HepG2 (cell line): ENCODE data around the gene GNA14. TPM values are rescaled to one million over a fixed set of nuclear protein-coding genes. Genes with fewer than 3 reads are reported as not detected.
"Not testable (repeated sequence)": the region's sequence is repeated elsewhere in the genome, so short reads cannot be mapped to it uniquely, and the experiment has no call there.

Experiments
- ATAC-seq: fragments of 200-7000 bp; cut with Tn5 transposase; 3 replicates; pipeline ENCODE4 v1.9.1; 2020; ENCODE audit warnings: mild to moderate bottlenecking, moderate library complexity
- BruUV-seq: library from RNA; stranded (reverse); fragments of 400-500 nt; replicated peaks from 2 replicates; lab custom pipeline; 2021; lab: Mats Ljungman, UMichigan
- CTCF ChIA-PET: fragments of 300-600 bp; formaldehyde crosslinking; extraction: SDS; loops from one replicate; lab custom pipeline; 2021; ENCODE audit warnings: low total read pairs, inconsistent platforms, low intra/inter-chr PET ratio; lab: Yijun Ruan, JAX
- POLR2A ChIA-PET: fragments of 350-600 bp; sonication (Branson Sonifier 250); formaldehyde crosslinking; loops from one replicate; lab custom pipeline; 2020; ENCODE audit warnings: antibody characterized with exemption, inconsistent platforms; lab: Yijun Ruan, JAX
- DNase-seq: peaks from one replicate; pipeline ENCODE4 v3.0.0-alpha.2; 2015; ENCODE audit warnings: low spot score
- FAIRE-seq: peaks from 3 replicates; lab custom pipeline; 2011; peaks lifted over from hg19 to GRCh38; lab: Jason Lieb, UNC
- H2AFZ ChIP-seq: one replicate; pipeline ENCODE4 v1.6.1; 2011; ENCODE audit warnings: low read length, inconsistent platforms
- H3K27ac ChIP-seq: fragments of 300-600 bp; 3 replicates; pipeline ENCODE4 v1.8.0; 2011; ENCODE audit warnings: mixed run types, mild to moderate bottlenecking, mixed read lengths, low read length, inconsistent platforms; ENCODE audit not compliant: insufficient read depth; ENCODE audit errors: extremely low read length
- H3K27me3 ChIP-seq, 2 experiments: fragments of 200-600 bp in 1 of 2; 2 replicates in 1 of 2; 3 replicates in 1 of 2; pipeline versions ENCODE4 v1.6.0 to v1.8.0; 2011; ENCODE audit warnings: low read length in 2 of 2, mild to moderate bottlenecking in 2 of 2, moderate library complexity in 2 of 2, inconsistent platforms in 1 of 2; ENCODE audit not compliant: insufficient read depth in 2 of 2, control insufficient read depth in 1 of 2
- H3K36me3 ChIP-seq, 2 experiments: fragments of 200-600 bp in 1 of 2; replicated peaks in 1 of 2; 2 replicates in 1 of 2; 3 replicates in 1 of 2; pipeline versions ENCODE4 v1.5.1 to v1.8.0; 2011; ENCODE audit warnings: low read length in 2 of 2, inconsistent platforms in 1 of 2; ENCODE audit not compliant: insufficient read depth in 2 of 2, control insufficient read depth in 1 of 2
- H3K4me1 ChIP-seq: 2 replicates; pipeline ENCODE4 v1.5.1; 2012; ENCODE audit warnings: low read length, inconsistent platforms; ENCODE audit not compliant: insufficient read depth
- H3K4me2 ChIP-seq: 2 replicates; pipeline ENCODE4 v1.6.0; 2011; ENCODE audit warnings: low read depth, low read length, inconsistent platforms
- H3K4me3 ChIP-seq, 3 experiments: fragments of 200-600 bp in 1 of 3; sonication (generic), shearing (Covaris generic) in 1 of 3; replicated peaks in 1 of 3; 2 replicates each; pipeline ENCODE4 v1.5.1; 2011 to 2016; ENCODE audit warnings: low read length in 3 of 3, inconsistent platforms in 2 of 3, low read depth in 2 of 3, mild to moderate bottlenecking in 2 of 3, control low read depth in 1 of 3, mixed read lengths in 1 of 3; ENCODE audit not compliant: insufficient read depth in 1 of 3
- H3K79me2 ChIP-seq: one replicate; pipeline ENCODE4 v1.6.1; 2011; ENCODE audit warnings: low read length, inconsistent platforms; ENCODE audit not compliant: insufficient read depth
- H3K9ac ChIP-seq: 2 replicates; pipeline ENCODE4 v1.6.0; 2011; ENCODE audit warnings: mild to moderate bottlenecking, low read depth, low read length, inconsistent platforms; ENCODE audit not compliant: insufficient read depth
- H3K9me3 ChIP-seq: 2 replicates; pipeline ENCODE4 v1.5.1; 2012; ENCODE audit warnings: mild to moderate bottlenecking, low read length
- H4K20me1 ChIP-seq: 2 replicates; pipeline ENCODE4 v1.6.0; 2011; ENCODE audit warnings: inconsistent platforms, mild to moderate bottlenecking, low read length, moderate library complexity; ENCODE audit not compliant: insufficient read depth
- MAFK ChIP-seq, 2 experiments: IDR thresholded peaks in 1 of 2; conservative IDR thresholded peaks in 1 of 2; 2 replicates each; pipeline ENCODE4 v1.6.1; 2011; ENCODE audit warnings: improper control_type of control experiment in 2 of 2, low read length in 2 of 2
- PAX8 ChIP-seq: sonication (generic); formaldehyde crosslinking; IDR thresholded peaks from 2 replicates; pipeline ENCODE4 v1.8.0; 2022; ENCODE audit warnings: mild to moderate bottlenecking, missing genetic modification reagents, borderline replicate concordance
- PTBP1 ChIP-seq: fragments of 200-400 bp; formaldehyde crosslinking; IDR thresholded peaks from 2 replicates; pipeline ENCODE4 v1.6.1; 2018; ENCODE audit warnings: low read length, low read depth; ENCODE audit not compliant: poor library complexity, severe bottlenecking
- RBFOX2 ChIP-seq: fragments of 200-400 bp; formaldehyde crosslinking; IDR thresholded peaks from 2 replicates; pipeline ENCODE4 v1.6.1; 2017; ENCODE audit warnings: low read depth, mild to moderate bottlenecking, low read length
- ZBTB7A ChIP-seq: sonication (generic); formaldehyde crosslinking; IDR thresholded peaks from 2 replicates; pipeline ENCODE4 v1.8.0; 2022; ENCODE audit warnings: mild to moderate bottlenecking, missing genetic modification reagents
- ZNF136 ChIP-seq: sonication (generic); formaldehyde crosslinking; IDR thresholded peaks from 2 replicates; pipeline ENCODE4 v1.8.1; 2022; ENCODE audit warnings: low read depth, mild to moderate bottlenecking, moderate library complexity, missing genetic modification reagents
- ZNF792 ChIP-seq: IDR thresholded peaks from 2 replicates; pipeline ENCODE4 v1.6.1; 2016
- WGBS: methylation state at CpG from one replicate; pipeline ENCODE4 v1.1.6; 2017; ENCODE audit warnings: low lambda C conversion rate; 5-methylcytosine and 5-hydroxymethylcytosine counted together
- in situ Hi-C: cut with HindIII; loops from 2 replicates; pipeline ENCODE4 v1.10.0; 2017; ENCODE audit warnings: low pct_unique_long_range_greater_than_20kb; ENCODE audit not compliant: extremely low pct_ligation_motif_present
- intact Hi-C: fragments of 100-400 bp; cut with micrococcal nuclease; formaldehyde crosslinking; loops from one replicate; pipeline ENCODE4 v1.10.0; 2022; ENCODE audit not compliant: unreplicated experiment
- polyA plus RNA-seq, 8 experiments: library from polyadenylated mRNA; depleted of rRNA in 3 of 8; stranded (reverse) in 7 of 8; unstranded in 1 of 8; fragments of >200 nt; fragmentation: Illumina TruSeq in 4 of 8; extraction: Trizol in 4 of 8; gene quantifications; 2 replicates each; pipeline versions ENCODE4 v1.2.1 to v1.2.3, GENCODE V29; 2011 to 2016; ENCODE audit warnings: low read depth in 4 of 8, missing spikeins in 1 of 8, mixed read lengths in 1 of 8; ENCODE audit not compliant: insufficient read depth in 1 of 8
- total RNA-seq, 5 experiments: library from RNA; depleted of rRNA; stranded (reverse); fragments of >200 nt; fragmentation: Illumina TruSeq; extraction: Trizol; gene quantifications; 2 replicates each; pipeline ENCODE4 v1.2.3, GENCODE V29; 2016; ENCODE audit warnings: low read depth in 1 of 5
- TF ChIP-seq, protein P1 (sequence below): sonication (generic); formaldehyde crosslinking; IDR thresholded peaks from 2 replicates; pipeline ENCODE4 v1.4.0; 2020; ENCODE audit warnings: missing genetic modification reagents
- TF ChIP-seq, protein P2 (sequence below): sonication (generic); formaldehyde crosslinking; IDR thresholded peaks from 2 replicates; pipeline ENCODE4 v1.4.0; 2020; ENCODE audit warnings: missing genetic modification reagents, low read depth, mild to moderate bottlenecking, borderline replicate concordance
- TF ChIP-seq, protein P3 (sequence below): IDR thresholded peaks from 2 replicates; pipeline ENCODE4 v1.6.1; 2016; ENCODE audit warnings: missing compliant biosample characterization, missing genetic modification reagents, borderline replicate concordance
- TF ChIP-seq, protein P4 (sequence below): sonication (generic); formaldehyde crosslinking; IDR thresholded peaks from 2 replicates; pipeline ENCODE4 v1.8.1; 2023; ENCODE audit warnings: mild to moderate bottlenecking, missing genetic modification reagents, borderline replicate concordance

Gene GNA14
- total and polyA plus RNA-seq, 2 of the 13 experiments (the other 11 are each of a cell fraction or from before 2014, with no cell fraction given) = not detected

DNA sequence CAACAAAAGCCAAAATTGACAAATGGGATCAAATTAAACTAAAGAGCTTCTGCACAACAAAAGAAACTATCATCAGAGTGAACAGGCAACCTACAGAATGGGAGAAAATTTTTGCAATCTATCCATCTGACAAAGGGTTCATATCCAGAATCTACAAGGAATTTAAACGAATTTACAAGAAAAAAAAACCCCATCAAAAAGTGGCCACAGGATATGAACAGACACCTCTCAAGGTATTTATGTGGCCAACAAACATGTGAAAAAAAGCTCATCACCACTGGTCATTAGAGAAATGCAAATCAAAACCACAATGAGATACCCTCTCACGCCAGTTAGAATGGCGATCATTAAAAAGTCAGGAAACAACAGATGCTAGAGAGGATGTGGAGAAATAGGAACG is 19.3 kb downstream of the GNA14 start:
- H3K9me3 ChIP-seq, in situ Hi-C loops, H3K36me3 ChIP-seq, H3K4me1 ChIP-seq, DNase-seq, intact Hi-C loops, H3K27ac ChIP-seq, H3K4me3 ChIP-seq, H3K4me2 ChIP-seq, FAIRE-seq, H4K20me1 ChIP-seq, CTCF ChIA-PET, ATAC-seq, H3K9ac ChIP-seq, H3K79me2 ChIP-seq, BruUV-seq, H3K27me3 ChIP-seq, H2AFZ ChIP-seq, POLR2A ChIA-PET: not testable (repeated sequence)
- 51% methylated on average over 4 of the region's 4 CpGs for WGBS

DNA sequence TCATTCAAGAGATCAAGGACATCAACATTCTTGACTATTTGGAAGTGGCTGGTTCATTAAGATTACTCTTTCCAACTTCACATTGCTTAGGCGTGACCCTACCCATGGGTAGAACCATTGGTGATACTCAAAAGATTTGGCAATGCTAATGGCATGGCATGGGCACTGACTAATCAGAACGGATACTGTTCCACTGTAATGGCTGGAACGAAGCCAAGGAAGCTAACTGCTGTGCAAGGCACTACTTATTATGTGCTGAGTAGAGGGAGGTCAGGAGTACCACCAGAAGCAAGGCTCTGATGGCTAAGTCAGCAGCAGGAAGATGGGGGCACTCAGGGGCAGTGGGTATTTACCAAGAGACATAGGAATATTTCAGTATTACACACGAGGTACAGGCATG is 31.9 kb downstream of the GNA14 start:
- FAIRE-seq = no peak
- intact Hi-C loops = no loop called here
- H2AFZ ChIP-seq = no peak overlapping the region

More for the DNA sequence above, 31.9 kb downstream of the GNA14 start:
- TF ChIP-seq, protein P1, sequence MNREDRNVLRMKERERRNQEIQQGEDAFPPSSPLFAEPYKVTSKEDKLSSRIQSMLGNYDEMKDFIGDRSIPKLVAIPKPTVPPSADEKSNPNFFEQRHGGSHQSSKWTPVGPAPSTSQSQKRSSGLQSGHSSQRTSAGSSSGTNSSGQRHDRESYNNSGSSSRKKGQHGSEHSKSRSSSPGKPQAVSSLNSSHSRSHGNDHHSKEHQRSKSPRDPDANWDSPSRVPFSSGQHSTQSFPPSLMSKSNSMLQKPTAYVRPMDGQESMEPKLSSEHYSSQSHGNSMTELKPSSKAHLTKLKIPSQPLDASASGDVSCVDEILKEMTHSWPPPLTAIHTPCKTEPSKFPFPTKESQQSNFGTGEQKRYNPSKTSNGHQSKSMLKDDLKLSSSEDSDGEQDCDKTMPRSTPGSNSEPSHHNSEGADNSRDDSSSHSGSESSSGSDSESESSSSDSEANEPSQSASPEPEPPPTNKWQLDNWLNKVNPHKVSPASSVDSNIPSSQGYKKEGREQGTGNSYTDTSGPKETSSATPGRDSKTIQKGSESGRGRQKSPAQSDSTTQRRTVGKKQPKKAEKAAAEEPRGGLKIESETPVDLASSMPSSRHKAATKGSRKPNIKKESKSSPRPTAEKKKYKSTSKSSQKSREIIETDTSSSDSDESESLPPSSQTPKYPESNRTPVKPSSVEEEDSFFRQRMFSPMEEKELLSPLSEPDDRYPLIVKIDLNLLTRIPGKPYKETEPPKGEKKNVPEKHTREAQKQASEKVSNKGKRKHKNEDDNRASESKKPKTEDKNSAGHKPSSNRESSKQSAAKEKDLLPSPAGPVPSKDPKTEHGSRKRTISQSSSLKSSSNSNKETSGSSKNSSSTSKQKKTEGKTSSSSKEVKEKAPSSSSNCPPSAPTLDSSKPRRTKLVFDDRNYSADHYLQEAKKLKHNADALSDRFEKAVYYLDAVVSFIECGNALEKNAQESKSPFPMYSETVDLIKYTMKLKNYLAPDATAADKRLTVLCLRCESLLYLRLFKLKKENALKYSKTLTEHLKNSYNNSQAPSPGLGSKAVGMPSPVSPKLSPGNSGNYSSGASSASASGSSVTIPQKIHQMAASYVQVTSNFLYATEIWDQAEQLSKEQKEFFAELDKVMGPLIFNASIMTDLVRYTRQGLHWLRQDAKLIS (CRISPR knock-in tag) = no peak
- no peak for TF ChIP-seq RBFOX2
- TF ChIP-seq PTBP1 = no peak
- TF ChIP-seq ZNF792 = no peak
- no peak for TF ChIP-seq ZBTB7A (CRISPR knock-in tag)
- TF ChIP-seq MAFK (conservative IDR thresholded peaks at IDR 0.05 in 1 of 2, IDR thresholded peaks at IDR 0.05 in 1 of 2; ENCODE audit: low read length in 2 of 2) = no peak
- TF ChIP-seq, protein P2, sequence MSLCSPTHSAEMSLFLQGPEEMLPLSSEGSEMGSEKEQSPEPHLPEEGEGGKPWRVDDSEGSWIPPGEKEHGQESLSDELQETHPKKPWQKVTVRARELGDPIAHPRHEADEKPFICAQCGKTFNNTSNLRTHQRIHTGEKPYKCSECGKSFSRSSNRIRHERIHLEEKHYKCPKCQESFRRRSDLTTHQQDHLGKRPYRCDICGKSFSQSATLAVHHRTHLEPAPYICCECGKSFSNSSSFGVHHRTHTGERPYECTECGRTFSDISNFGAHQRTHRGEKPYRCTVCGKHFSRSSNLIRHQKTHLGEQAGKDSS (CRISPR knock-in tag) = no peak
- TF ChIP-seq, protein P3, sequence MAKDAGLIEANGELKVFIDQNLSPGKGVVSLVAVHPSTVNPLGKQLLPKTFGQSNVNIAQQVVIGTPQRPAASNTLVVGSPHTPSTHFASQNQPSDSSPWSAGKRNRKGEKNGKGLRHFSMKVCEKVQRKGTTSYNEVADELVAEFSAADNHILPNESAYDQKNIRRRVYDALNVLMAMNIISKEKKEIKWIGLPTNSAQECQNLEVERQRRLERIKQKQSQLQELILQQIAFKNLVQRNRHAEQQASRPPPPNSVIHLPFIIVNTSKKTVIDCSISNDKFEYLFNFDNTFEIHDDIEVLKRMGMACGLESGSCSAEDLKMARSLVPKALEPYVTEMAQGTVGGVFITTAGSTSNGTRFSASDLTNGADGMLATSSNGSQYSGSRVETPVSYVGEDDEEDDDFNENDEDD (CRISPR knock-in tag) = no peak
- TF ChIP-seq, protein P4, sequence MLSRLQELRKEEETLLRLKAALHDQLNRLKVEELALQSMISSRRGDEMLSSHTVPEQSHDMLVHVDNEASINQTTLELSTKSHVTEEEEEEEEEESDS (CRISPR knock-in tag) = no peak
- TF ChIP-seq PAX8 (CRISPR knock-in tag) = no peak
- TF ChIP-seq ZNF136 = no peak
- no peak overlapping the region for H3K4me2 ChIP-seq
- ATAC-seq = no peak
- no peaks in the 10 kb centered on the region for H4K20me1 ChIP-seq
- no peaks in the 10 kb centered on the region for H3K4me1 ChIP-seq
- no peaks in the 10 kb centered on the region for H3K79me2 ChIP-seq
- in situ Hi-C loops = no loop called here
- H3K36me3 ChIP-seq = no peaks in the 10 kb centered on the region
- POLR2A ChIA-PET = no interaction called here
- H3K4me3 ChIP-seq = no peak overlapping the region
- CTCF ChIA-PET = no interaction called here
- no TSS peak for BruUV-seq
- 5% methylated on average over 4 of the region's 4 CpGs for WGBS
- H3K27me3 ChIP-seq = 0 out of 5 replicates have a peak, but pooled peaks cover 0 to 1% of the 10 kb centered on the region in 2 experiments
- no peak overlapping the region for H3K9ac ChIP-seq
- H3K9me3 ChIP-seq = no peaks in the 10 kb centered on the region
- H3K27ac ChIP-seq = no peak overlapping the region
- DNase-seq = no peak
